SU-DHL-6 (cell line): ENCODE measurements around the gene SPATA2.

Experiments used
- H2AFZ ChIP-seq: fragments of 200-600 bp; sonication (generic); 2 replicates; pipeline ENCODE4 v1.6.1; 2014; ENCODE audit warnings: low read depth, mild to moderate bottlenecking, moderate library complexity, mixed read lengths, antibody characterized with exemption, low read length; ENCODE audit not compliant: severe bottlenecking
- H3F3A ChIP-seq: fragments of 200-600 bp; shearing (Covaris generic); 2 replicates; pipeline ENCODE4 v1.6.0; 2016; ENCODE audit warnings: antibody characterized with exemption, mild to moderate bottlenecking; ENCODE audit not compliant: insufficient read depth
- H3K27ac ChIP-seq: fragments of 200-600 bp; sonication (generic); 2 replicates; pipeline ENCODE4 v1.5.1; 2016; ENCODE audit warnings: low read depth, mild to moderate bottlenecking, low read length, moderate library complexity, mixed read lengths
- H3K27me3 ChIP-seq: fragments of 200-600 bp; sonication (generic), shearing (Covaris generic); 2 replicates; pipeline ENCODE4 v1.6.0; 2014; ENCODE audit warnings: mild to moderate bottlenecking, low read length
- H3K36me3 ChIP-seq: fragments of 200-600 bp; sonication (generic); 2 replicates; pipeline ENCODE4 v1.6.1; 2014; ENCODE audit warnings: mild to moderate bottlenecking, low read length, mixed read lengths
- H3K4me2 ChIP-seq: fragments of 300-600, 200-600 bp; shearing (Covaris generic), sonication (generic); 2 replicates; pipeline ENCODE4 v1.6.0; 2014; ENCODE audit warnings: low read length, low read depth, mild to moderate bottlenecking; ENCODE audit not compliant: poor library complexity, severe bottlenecking
- H3K4me3 ChIP-seq: fragments of 200-600 bp; sonication (generic); 2 replicates; pipeline ENCODE4 v1.5.1; 2014; ENCODE audit warnings: antibody characterized with exemption, low read length, mild to moderate bottlenecking, mixed read lengths; ENCODE audit not compliant: insufficient read depth, poor library complexity, severe bottlenecking
- H3K79me2 ChIP-seq: fragments of 200-600 bp; sonication (generic); 2 replicates; pipeline ENCODE4 v1.6.1; 2014; ENCODE audit warnings: mild to moderate bottlenecking, low read length, moderate library complexity; ENCODE audit not compliant: insufficient read depth
- H3K9ac ChIP-seq: fragments of 200-600 bp; sonication (generic); 2 replicates; pipeline ENCODE4 v1.7.0; 2014; ENCODE audit warnings: mild to moderate bottlenecking, low read length
- H3K9me2 ChIP-seq: fragments of 200-600 bp; sonication (generic); replicated peaks from 2 replicates; pipeline ENCODE4 v1.6.1; 2014; ENCODE audit warnings: low read length; ENCODE audit not compliant: insufficient read depth
- H3K9me3 ChIP-seq: fragments of 200-600 bp; sonication (generic); 2 replicates; pipeline ENCODE4 v1.6.1; 2014; ENCODE audit warnings: low read length, mixed read lengths; ENCODE audit not compliant: insufficient read depth
- H4K20me1 ChIP-seq: fragments of 200-600 bp; sonication (generic); 2 replicates; pipeline ENCODE4 v1.6.1; 2014; ENCODE audit warnings: low read depth, mild to moderate bottlenecking, antibody characterized with exemption, low read length, moderate library complexity, mixed read lengths
- EZH2phosphoT487 ChIP-seq: fragments of 200-600 bp; sonication (generic), shearing (Covaris generic); conservative IDR thresholded peaks from 2 replicates; pipeline ENCODE4 v1.6.1; 2018; ENCODE audit warnings: mild to moderate bottlenecking, antibody characterized with exemption, low read length, moderate library complexity, mixed read lengths
- TF ChIP-seq, protein P1 (sequence below): fragments of 200-600 bp; sonication (generic); IDR thresholded peaks from one replicate; pipeline ENCODE4 v1.5.1; 2017; ENCODE audit warnings: antibody characterized with exemption, mild to moderate bottlenecking, low read length, moderate library complexity; ENCODE audit not compliant: insufficient read depth, poor library complexity, severe bottlenecking

SPATA2 gene

GRCh38 chr20:49880177-49880576 lies 35.2 kb downstream of the SPATA2 start:
- no peak overlapping the region for H3K27ac ChIP-seq
- peaks cover 4% of the 10 kb centered on the region; the same call in 1 of the 2 replicates for H3K36me3 ChIP-seq
- H3K4me3 ChIP-seq: no peak overlapping the region
- H3K27me3 ChIP-seq: no peaks in the 10 kb centered on the region
- H3K9me2 ChIP-seq: no peaks in the 10 kb centered on the region
- TF ChIP-seq, protein P1, sequence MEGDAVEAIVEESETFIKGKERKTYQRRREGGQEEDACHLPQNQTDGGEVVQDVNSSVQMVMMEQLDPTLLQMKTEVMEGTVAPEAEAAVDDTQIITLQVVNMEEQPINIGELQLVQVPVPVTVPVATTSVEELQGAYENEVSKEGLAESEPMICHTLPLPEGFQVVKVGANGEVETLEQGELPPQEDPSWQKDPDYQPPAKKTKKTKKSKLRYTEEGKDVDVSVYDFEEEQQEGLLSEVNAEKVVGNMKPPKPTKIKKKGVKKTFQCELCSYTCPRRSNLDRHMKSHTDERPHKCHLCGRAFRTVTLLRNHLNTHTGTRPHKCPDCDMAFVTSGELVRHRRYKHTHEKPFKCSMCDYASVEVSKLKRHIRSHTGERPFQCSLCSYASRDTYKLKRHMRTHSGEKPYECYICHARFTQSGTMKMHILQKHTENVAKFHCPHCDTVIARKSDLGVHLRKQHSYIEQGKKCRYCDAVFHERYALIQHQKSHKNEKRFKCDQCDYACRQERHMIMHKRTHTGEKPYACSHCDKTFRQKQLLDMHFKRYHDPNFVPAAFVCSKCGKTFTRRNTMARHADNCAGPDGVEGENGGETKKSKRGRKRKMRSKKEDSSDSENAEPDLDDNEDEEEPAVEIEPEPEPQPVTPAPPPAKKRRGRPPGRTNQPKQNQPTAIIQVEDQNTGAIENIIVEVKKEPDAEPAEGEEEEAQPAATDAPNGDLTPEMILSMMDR: no peak
- H3K9ac ChIP-seq: no peak overlapping the region
- H3F3A ChIP-seq: no peaks in the 10 kb centered on the region
- no peak overlapping the region for H2AFZ ChIP-seq
- H3K79me2 ChIP-seq: no peaks in the 10 kb centered on the region
- H3K9me3 ChIP-seq: no peaks in the 10 kb centered on the region
- no peaks in the 10 kb centered on the region for H4K20me1 ChIP-seq
- no peak overlapping the region for H3K4me2 ChIP-seq

DNA sequence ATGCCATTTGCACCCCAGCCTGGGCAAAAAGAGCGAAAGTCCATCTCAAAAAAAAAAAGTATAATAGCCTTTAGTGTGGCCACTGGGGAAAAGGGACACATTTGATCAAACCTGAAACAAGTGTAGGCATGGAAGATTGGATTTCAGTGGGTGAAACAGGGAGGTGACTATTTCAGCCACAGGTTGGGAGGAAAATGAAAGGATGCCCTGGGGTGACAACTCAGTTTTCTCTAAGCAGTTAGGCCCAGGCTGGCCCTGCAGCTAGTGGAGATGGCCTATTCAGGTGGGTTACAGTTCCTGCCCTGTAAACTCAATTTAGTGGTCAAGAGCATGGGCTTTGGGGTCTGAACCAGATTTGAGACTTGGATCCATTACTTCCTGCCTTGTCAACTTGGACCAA lies 36.4 kb downstream of the SPATA2 start:
- H3F3A ChIP-seq: no peaks in the 10 kb centered on the region
- no peaks in the 10 kb centered on the region for H3K27me3 ChIP-seq
- H3K36me3 ChIP-seq: peaks cover 4% of the 10 kb centered on the region; the same call in 1 of the 2 replicates
- H2AFZ ChIP-seq: no peak overlapping the region
- H3K27ac ChIP-seq: no peak overlapping the region
- no peaks in the 10 kb centered on the region for H4K20me1 ChIP-seq
- no peaks in the 10 kb centered on the region for H3K9me2 ChIP-seq
- TF ChIP-seq, protein P1: no peak
- no peak for TF ChIP-seq EZH2phosphoT487
- no peaks in the 10 kb centered on the region for H3K79me2 ChIP-seq
- no peaks in the 10 kb centered on the region for H3K9me3 ChIP-seq
- no peak overlapping the region for H3K4me3 ChIP-seq
- no peak overlapping the region for H3K9ac ChIP-seq
- H3K4me2 ChIP-seq: no peak overlapping the region

- Histone ChIP-seq H3K9me2 (no peaks in the 10 kb centered on the region), H3K79me2 (no peaks in the 10 kb centered on the region), H3K9ac (no peak overlapping the region), H2AFZ (no peak overlapping the region), H3K36me3 (peaks cover 4% of the 10 kb centered on the region; the same call in 1 of the 2 replicates), H3F3A (no peaks in the 10 kb centered on the region), H4K20me1 (no peaks in the 10 kb centered on the region), H3K4me2 (no peak overlapping the region), H3K27me3 (no peaks in the 10 kb centered on the region), H3K9me3 (no peaks in the 10 kb centered on the region), H3K4me3 (no peak overlapping the region), H3K27ac (no peak overlapping the region)
- TF ChIP-seq EZH2phosphoT487: no peak
- TF ChIP-seq, protein P1: no peak
These were observed 37.9 kb downstream of the SPATA2 start for GRCh38 chr20:49877386-49877921.
